DND-41 (cell line): ENCODE data around the gene TNS3.

Source experiments
- EZH2 ChIP-seq: IDR thresholded peaks from 3 replicates; pipeline ENCODE4 v1.6.1; 2012; ENCODE audit warnings: borderline replicate concordance, low read depth, mild to moderate bottlenecking, moderate library complexity, low read length, inconsistent platforms; ENCODE audit not compliant: severe bottlenecking
- TF ChIP-seq, protein P1 (sequence below): IDR thresholded peaks from 2 replicates; pipeline ENCODE4 v1.5.1; 2012; ENCODE audit warnings: borderline replicate concordance, low read length, moderate library complexity, mild to moderate bottlenecking; ENCODE audit not compliant: poor library complexity, severe bottlenecking; ENCODE audit errors: extremely low read depth

DNA sequence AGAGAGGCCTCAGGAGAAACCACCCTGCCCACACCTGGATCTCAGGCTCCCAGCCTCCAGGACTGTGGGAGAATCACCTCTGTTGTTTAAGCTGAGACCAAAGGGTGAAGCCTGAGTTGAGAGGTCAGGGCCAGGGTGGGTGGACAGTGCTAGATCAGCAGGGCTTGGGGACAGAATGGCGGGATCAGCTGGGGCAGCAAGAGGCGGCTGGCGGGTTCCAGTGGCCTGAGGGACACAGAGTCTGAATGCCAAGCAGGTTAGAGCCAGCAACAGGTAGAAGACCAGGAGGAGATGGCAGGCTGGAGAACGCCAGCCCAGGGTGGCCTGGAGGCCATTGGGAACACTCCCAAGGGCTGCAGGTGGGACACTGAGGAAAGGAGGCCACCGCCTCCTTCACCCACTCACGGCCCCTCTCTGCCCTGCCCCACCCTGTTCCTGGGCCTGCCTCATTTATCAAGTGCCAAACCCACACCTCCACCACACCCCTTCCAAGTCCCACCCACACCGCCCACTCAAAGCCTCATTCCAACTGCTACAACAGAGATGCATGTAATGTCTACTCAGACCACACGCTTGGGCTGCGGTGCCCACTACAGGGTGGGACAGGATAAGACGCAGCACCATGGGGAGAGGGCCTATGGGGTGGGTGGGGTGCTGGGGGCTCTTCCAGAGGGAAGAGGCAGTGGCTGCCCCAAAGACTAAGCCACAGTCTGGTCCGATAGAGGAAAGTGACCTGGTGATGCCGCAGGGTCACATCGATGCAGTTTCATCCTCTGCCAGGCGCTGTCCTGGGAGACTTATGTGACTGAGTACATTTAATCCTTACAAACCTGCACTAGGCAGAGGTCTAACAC is 173.9 kb downstream of the TNS3 start:
- TF ChIP-seq, protein P1, sequence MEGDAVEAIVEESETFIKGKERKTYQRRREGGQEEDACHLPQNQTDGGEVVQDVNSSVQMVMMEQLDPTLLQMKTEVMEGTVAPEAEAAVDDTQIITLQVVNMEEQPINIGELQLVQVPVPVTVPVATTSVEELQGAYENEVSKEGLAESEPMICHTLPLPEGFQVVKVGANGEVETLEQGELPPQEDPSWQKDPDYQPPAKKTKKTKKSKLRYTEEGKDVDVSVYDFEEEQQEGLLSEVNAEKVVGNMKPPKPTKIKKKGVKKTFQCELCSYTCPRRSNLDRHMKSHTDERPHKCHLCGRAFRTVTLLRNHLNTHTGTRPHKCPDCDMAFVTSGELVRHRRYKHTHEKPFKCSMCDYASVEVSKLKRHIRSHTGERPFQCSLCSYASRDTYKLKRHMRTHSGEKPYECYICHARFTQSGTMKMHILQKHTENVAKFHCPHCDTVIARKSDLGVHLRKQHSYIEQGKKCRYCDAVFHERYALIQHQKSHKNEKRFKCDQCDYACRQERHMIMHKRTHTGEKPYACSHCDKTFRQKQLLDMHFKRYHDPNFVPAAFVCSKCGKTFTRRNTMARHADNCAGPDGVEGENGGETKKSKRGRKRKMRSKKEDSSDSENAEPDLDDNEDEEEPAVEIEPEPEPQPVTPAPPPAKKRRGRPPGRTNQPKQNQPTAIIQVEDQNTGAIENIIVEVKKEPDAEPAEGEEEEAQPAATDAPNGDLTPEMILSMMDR = no peak
- TF ChIP-seq EZH2 = no peak
